Activated CD4-positive, alpha-beta memory T cell treated with anti-CD3 and anti-CD28 coated beads, Interleukin-2, amount 10 ng/mL, durations not matched to agents 7 days and 5 days (primary cell): ENCODE results near the gene BCL2L1. TPM values are rescaled to one million over a fixed set of nuclear protein-coding genes. Genes with fewer than 3 reads are reported as not detected.

Source experiments
- CTCF ChIA-PET: fragments of 350-600 bp; sonication (Branson Sonifier 250); formaldehyde crosslinking; loops from one replicate; lab custom pipeline; 2021; ENCODE audit warnings: antibody characterized with exemption, inconsistent platforms; lab: Charles Lee
- POLR2A ChIA-PET: fragments of 350-600 bp; sonication (Branson Sonifier 250); formaldehyde crosslinking; loops from one replicate; lab custom pipeline; 2021; ENCODE audit warnings: antibody characterized with exemption; lab: Charles Lee
- DNase-seq: peaks from one replicate; pipeline ENCODE4 v3.0.0-alpha.2; 2020
- H3K27ac Mint-ChIP-seq: one replicate; pipeline ENCODE4 v1.8.0; 2021; ENCODE audit warnings: mild to moderate bottlenecking, mixed read lengths
- H3K27me3 Mint-ChIP-seq: one replicate; pipeline ENCODE4 v1.8.0; 2021; ENCODE audit warnings: mixed read lengths
- H3K36me3 Mint-ChIP-seq: one replicate; pipeline ENCODE4 v1.8.0; 2021; ENCODE audit warnings: low read depth, mixed read lengths
- H3K4me1 Mint-ChIP-seq: one replicate; pipeline ENCODE4 v1.8.0; 2021; ENCODE audit warnings: mixed read lengths
- H3K4me3 Mint-ChIP-seq: one replicate; pipeline ENCODE4 v1.8.0; 2021; ENCODE audit warnings: mild to moderate bottlenecking, mixed read lengths
- H3K9me3 Mint-ChIP-seq: one replicate; pipeline ENCODE4 v1.8.0; 2021; ENCODE audit warnings: mixed read lengths
- total RNA-seq, 2 experiments: library from RNA; stranded (reverse); gene quantifications; one replicate each; pipeline ENCODE4 v1.2.3, GENCODE V29; 2021

The BCL2L1 gene
- total RNA-seq, 2 experiments from 2014 or later, result 67.7 to 72.5 TPM

- ChIA-PET POLR2A (interaction anchor here (0.9 to 1.5 kb wide), 4 partner anchors 9 to 51 kb away, joined by 4 to 6 read pairs (median 5); partner anchors contain the start of gene BCL2L1), CTCF (interaction anchor here (1.2 to 4.0 kb wide), 3 partner anchors 11 to 79 kb away, joined by 3 to 22 read pairs (median 3); no protein-coding TSS in a partner anchor)
- no peak for DNase-seq
- Mint-ChIP-seq H3K4me1 (peaks cover 92% of the 10 kb centered on the region), H3K36me3 (peaks cover 79% of the 10 kb centered on the region), H3K4me3 (no peak overlapping the region), H3K27ac (peak overlapping the region; percentile 34), H3K9me3 (no peaks in the 10 kb centered on the region), H3K27me3 (no peaks in the 10 kb centered on the region)
Measured at GRCh38 chr20:31712564-31713311, 9.9 kb downstream of the BCL2L1 start.

GRCh38 chr20:31712112-31712553 lies 10.5 kb downstream of the BCL2L1 start:
- Mint-ChIP-seq H3K27me3 (no peaks in the 10 kb centered on the region), H3K36me3 (peaks cover 79% of the 10 kb centered on the region), H3K9me3 (no peaks in the 10 kb centered on the region), H3K4me3 (no peak overlapping the region), H3K4me1 (peaks cover 90% of the 10 kb centered on the region), H3K27ac (peak overlapping the region; percentile 11)
- ChIA-PET CTCF (interaction anchor here (1.2 to 4.0 kb wide), 3 partner anchors 11 to 50 kb away, joined by 3 to 22 read pairs (median 16); no protein-coding TSS in a partner anchor), POLR2A (interaction anchor here (0.9 to 3.5 kb wide), 7 partner anchors 8 to 50 kb away, joined by 3 to 14 read pairs (median 5); no protein-coding TSS in a partner anchor)
- DNase-seq, result no peak

GRCh38 chr20:31711179-31712111 lies 11.2 kb downstream of the BCL2L1 start:
- ChIA-PET CTCF (interaction anchor here (2.4 to 4.0 kb wide), 2 partner anchors 13 to 50 kb away, joined by 16 to 22 read pairs; no protein-coding TSS in a partner anchor), POLR2A (interaction anchor here (0.9 to 3.5 kb wide), 9 partner anchors 8 to 50 kb away, joined by 3 to 14 read pairs (median 5); no protein-coding TSS in a partner anchor)
- Mint-ChIP-seq H3K27ac (peak overlapping the region; percentile 11), H3K27me3 (no peaks in the 10 kb centered on the region), H3K36me3 (peaks cover 79% of the 10 kb centered on the region), H3K9me3 (no peaks in the 10 kb centered on the region), H3K4me1 (peaks cover 90% of the 10 kb centered on the region), H3K4me3 (no peak overlapping the region)
- no peak for DNase-seq

- no peak for DNase-seq
- Mint-ChIP-seq H3K4me3 (no peak overlapping the region), H3K9me3 (no peaks in the 10 kb centered on the region), H3K27me3 (no peaks in the 10 kb centered on the region), H3K4me1 (peaks cover 90% of the 10 kb centered on the region), H3K27ac (peak overlapping the region; percentile 47), H3K36me3 (peaks cover 78% of the 10 kb centered on the region)
- POLR2A ChIA-PET, result interaction anchor here (1.2 to 3.5 kb wide), 6 partner anchors 9 to 46 kb away, joined by 3 to 14 read pairs (median 8); no protein-coding TSS in a partner anchor
- CTCF ChIA-PET, result interaction anchor here (0.7 to 2.4 kb wide), 2 partner anchors 13 to 97 kb away, joined by 6 to 16 read pairs; no protein-coding TSS in a partner anchor
Measured at GRCh38 chr20:31710423-31711108, 12.1 kb downstream of the BCL2L1 start.

GRCh38 chr20:31709939-31710338 lies 12.7 kb downstream of the BCL2L1 start:
- H3K36me3 Mint-ChIP-seq, result peaks cover 77% of the 10 kb centered on the region
- peaks cover 89% of the 10 kb centered on the region for H3K4me1 Mint-ChIP-seq
- DNase-seq, result no peak
- ChIA-PET CTCF (interaction anchor here (0.5 to 2.4 kb wide), 5 partner anchors 10 to 97 kb away, joined by 3 to 16 read pairs (median 5); no protein-coding TSS in a partner anchor), POLR2A (interaction anchor here (1.2 to 3.5 kb wide), 5 partner anchors 10 to 35 kb away, joined by 6 to 14 read pairs (median 9); no protein-coding TSS in a partner anchor)
- no peak overlapping the region for H3K4me3 Mint-ChIP-seq
- H3K27ac Mint-ChIP-seq, result peak overlapping the region; percentile 1
- no peaks in the 10 kb centered on the region for H3K9me3 Mint-ChIP-seq
- no peaks in the 10 kb centered on the region for H3K27me3 Mint-ChIP-seq

GRCh38 chr20:31708736-31709534 lies 13.7 kb downstream of the BCL2L1 start:
- ChIA-PET CTCF (interaction anchor here (1.0 to 1.4 kb wide), 4 partner anchors 9 to 75 kb away, joined by 3 to 5 read pairs (median 4); no protein-coding TSS in a partner anchor), POLR2A (interaction anchor here (0.9 to 3.7 kb wide), 7 partner anchors 9 to 49 kb away, joined by 3 to 17 read pairs (median 5); partner anchors contain the start of gene BCL2L1)
- DNase-seq, result no peak
- H3K27me3 Mint-ChIP-seq, result no peaks in the 10 kb centered on the region
- no peak overlapping the region for H3K4me3 Mint-ChIP-seq
- H3K36me3 Mint-ChIP-seq, result peaks cover 79% of the 10 kb centered on the region
- H3K4me1 Mint-ChIP-seq, result peaks cover 87% of the 10 kb centered on the region
- no peaks in the 10 kb centered on the region for H3K9me3 Mint-ChIP-seq
- peak overlapping the region; percentile 61 for H3K27ac Mint-ChIP-seq

GRCh38 chr20:31707994-31708735 lies 14.5 kb downstream of the BCL2L1 start:
- H3K4me1 Mint-ChIP-seq, result peaks cover 79% of the 10 kb centered on the region

GRCh38 chr20:31707258-31707615 lies 15.4 kb downstream of the BCL2L1 start:
- no peak overlapping the region for H3K27ac Mint-ChIP-seq
- peaks cover 69% of the 10 kb centered on the region for H3K36me3 Mint-ChIP-seq
- no peak for DNase-seq
- CTCF ChIA-PET, result interaction anchor here (0.8 to 3.9 kb wide), 4 partner anchors 13 to 74 kb away, joined by 3 to 17 read pairs (median 8); no protein-coding TSS in a partner anchor
- H3K9me3 Mint-ChIP-seq, result no peaks in the 10 kb centered on the region
- H3K4me3 Mint-ChIP-seq, result no peak overlapping the region
- H3K4me1 Mint-ChIP-seq, result peaks cover 70% of the 10 kb centered on the region
- POLR2A ChIA-PET, result interaction anchor here (1.1 to 3.7 kb wide), 4 partner anchors 8 to 46 kb away, joined by 3 to 17 read pairs (median 6); partner anchors contain the start of gene BCL2L1
- H3K27me3 Mint-ChIP-seq, result no peaks in the 10 kb centered on the region

More at GRCh38 chr20:31707994-31708735, 14.5 kb downstream of the BCL2L1 start:
- no peak overlapping the region for H3K4me3 Mint-ChIP-seq
- H3K27me3 Mint-ChIP-seq, result no peaks in the 10 kb centered on the region
- ChIA-PET POLR2A (interaction anchor here (0.9 to 3.7 kb wide), 7 partner anchors 9 to 49 kb away, joined by 3 to 17 read pairs (median 4); partner anchors contain the start of gene BCL2L1), CTCF (interaction anchor here (1.0 to 1.8 kb wide), 5 partner anchors 13 to 74 kb away, joined by 3 to 10 read pairs (median 4); no protein-coding TSS in a partner anchor)
- no peak for DNase-seq
- peak overlapping the region; percentile 65 for H3K27ac Mint-ChIP-seq
- peaks cover 76% of the 10 kb centered on the region for H3K36me3 Mint-ChIP-seq
- H3K9me3 Mint-ChIP-seq, result no peaks in the 10 kb centered on the region

GRCh38 chr20:31706607-31707257 lies 15.9 kb downstream of the BCL2L1 start:
- Mint-ChIP-seq H3K27me3 (no peaks in the 10 kb centered on the region), H3K36me3 (peaks cover 69% of the 10 kb centered on the region), H3K27ac (peak overlapping the region; percentile 60), H3K4me3 (no peak overlapping the region), H3K4me1 (peaks cover 69% of the 10 kb centered on the region), H3K9me3 (no peaks in the 10 kb centered on the region)
- no peak for DNase-seq
- POLR2A ChIA-PET, result interaction anchor here (0.8 to 3.7 kb wide), 5 partner anchors 12 to 45 kb away, joined by 3 to 17 read pairs (median 5); partner anchors contain the start of gene BCL2L1
- CTCF ChIA-PET, result interaction anchor here (0.6 to 3.9 kb wide), 7 partner anchors 9 to 144 kb away, joined by 3 to 17 read pairs (median 4); no protein-coding TSS in a partner anchor
